Occipital lobe (tissue), 2 donors: ENCODE data around the gene MPPED1. TPM values are rescaled to one million over a fixed set of nuclear protein-coding genes. Genes with fewer than 3 reads are reported as not detected.

Experiments used
- DNase-seq: peaks from one replicate; lab custom pipeline; 2025; lab: John Stamatoyannopoulos, UW
- total RNA-seq: library from RNA; depleted of rRNA; stranded (reverse); fragments of >200 nt; gene quantifications from one replicate; pipeline ENCODE4 v1.2.3, GENCODE V29; 2014

The MPPED1 gene, protein sequence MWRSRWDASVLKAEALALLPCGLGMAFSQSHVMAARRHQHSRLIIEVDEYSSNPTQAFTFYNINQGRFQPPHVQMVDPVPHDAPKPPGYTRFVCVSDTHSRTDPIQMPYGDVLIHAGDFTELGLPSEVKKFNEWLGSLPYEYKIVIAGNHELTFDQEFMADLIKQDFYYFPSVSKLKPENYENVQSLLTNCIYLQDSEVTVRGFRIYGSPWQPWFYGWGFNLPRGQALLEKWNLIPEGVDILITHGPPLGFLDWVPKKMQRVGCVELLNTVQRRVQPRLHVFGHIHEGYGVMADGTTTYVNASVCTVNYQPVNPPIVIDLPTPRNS
- 455 TPM for total RNA-seq

- no peak for DNase-seq
These were observed at the start of gene MPPED1 for GRCh38 chr22:43411869-43412807. Gene MPPED1 (plus strand): TSS chr22:43412014. CDS start chr22:43424986, 12,972 bp downstream.

- DNase-seq: no peak
These were observed 48.3 kb upstream of the MPPED1 start for GRCh38 chr22:43363315-43364168.

- no peak for DNase-seq
These were observed 47.7 kb upstream of the MPPED1 start for GRCh38 chr22:43364169-43364435.

GRCh38 chr22:43365715-43366440 is 45.9 kb upstream of the MPPED1 start:
- DNase-seq: no peak

- DNase-seq: no peak
These were observed 41.8 kb upstream of the MPPED1 start for GRCh38 chr22:43370036-43370435.

DNA sequence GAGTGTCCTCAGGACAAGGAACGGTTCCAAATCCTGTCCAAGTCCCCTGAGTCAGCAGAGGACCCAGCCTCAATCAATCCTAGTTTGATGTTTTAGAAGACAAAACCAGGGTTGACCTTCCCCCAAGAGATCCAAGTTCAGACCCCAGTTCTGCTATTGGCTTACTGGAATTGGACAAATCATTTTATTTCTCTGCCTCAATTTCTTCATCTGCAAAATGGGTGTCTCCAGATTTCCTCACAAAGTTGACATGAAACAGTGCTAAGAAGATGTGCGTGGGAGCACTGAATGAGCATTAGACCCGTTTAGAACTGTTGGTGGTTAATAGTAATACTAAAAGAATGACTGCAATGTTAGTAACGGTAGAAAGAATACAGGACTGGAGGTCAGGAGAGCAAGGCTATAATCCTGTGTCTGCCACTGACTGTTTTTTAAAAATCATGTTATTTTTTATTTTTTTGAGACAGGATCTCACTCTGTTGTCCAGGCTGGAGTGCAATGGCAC is 35.8 kb upstream of the MPPED1 start:
- no peak for DNase-seq

DNA sequence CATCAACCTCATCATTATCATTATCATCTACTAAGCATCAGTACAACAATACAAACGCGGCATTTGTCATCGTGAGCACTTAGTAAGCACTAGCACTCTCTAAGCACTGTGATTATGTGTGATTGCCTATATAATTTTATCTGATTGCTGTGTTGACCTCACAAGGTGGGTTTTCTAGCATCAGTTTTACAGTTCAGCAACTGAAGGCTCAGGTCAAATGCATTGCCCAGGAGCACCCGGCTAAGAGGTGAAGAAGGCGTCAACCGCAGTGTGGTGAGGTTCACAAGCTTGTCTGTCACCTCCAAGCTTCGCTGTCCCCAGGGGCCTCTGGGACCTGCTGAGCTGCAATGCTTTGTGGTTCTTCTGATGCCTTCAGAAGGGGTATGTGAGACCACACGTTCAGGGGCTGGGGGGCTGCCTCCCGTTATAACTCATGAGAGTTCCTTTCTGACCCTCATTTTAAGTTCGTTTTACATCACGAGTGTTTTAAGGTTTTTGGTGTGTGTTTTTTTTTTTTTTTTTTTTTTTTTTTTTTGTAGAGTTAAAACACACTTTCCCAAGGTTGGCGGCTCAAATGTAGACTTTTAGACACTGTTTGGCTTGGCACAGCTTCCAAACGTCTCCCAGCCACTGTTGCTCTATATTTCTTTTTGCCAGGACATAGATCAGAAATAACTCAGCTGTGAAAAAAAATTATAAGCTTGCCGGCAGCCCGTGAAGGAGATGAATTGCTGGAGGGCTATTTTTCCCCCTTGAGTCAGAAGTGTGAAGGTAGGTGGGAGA is 34.9 kb upstream of the MPPED1 start:
- peak; percentile 19 for DNase-seq

GRCh38 chr22:43377548-43377895 is 34.3 kb upstream of the MPPED1 start:
- DNase-seq: no peak

- no peak for DNase-seq
These were observed 33.7 kb upstream of the MPPED1 start for GRCh38 chr22:43377896-43378704.

DNA sequence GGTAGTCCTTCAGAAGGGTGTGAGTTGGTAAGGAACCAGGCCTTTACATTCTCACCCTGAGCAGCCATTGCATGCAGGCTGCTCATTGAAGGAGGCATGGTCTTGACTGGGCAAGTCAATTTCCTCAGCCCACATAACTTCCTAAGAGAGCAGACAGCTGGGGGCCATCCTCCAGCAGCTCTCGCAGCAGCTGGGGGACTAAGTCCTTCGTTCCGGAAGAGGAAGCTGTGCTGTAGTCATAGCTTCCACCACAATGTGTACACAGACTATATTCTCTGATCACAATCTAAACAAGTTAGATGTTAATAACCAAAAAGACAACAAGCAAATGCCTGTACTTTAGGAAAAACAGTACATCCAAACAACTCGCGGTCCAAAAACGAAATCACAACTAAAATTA is 30.1 kb upstream of the MPPED1 start:
- no peak for DNase-seq

DNA sequence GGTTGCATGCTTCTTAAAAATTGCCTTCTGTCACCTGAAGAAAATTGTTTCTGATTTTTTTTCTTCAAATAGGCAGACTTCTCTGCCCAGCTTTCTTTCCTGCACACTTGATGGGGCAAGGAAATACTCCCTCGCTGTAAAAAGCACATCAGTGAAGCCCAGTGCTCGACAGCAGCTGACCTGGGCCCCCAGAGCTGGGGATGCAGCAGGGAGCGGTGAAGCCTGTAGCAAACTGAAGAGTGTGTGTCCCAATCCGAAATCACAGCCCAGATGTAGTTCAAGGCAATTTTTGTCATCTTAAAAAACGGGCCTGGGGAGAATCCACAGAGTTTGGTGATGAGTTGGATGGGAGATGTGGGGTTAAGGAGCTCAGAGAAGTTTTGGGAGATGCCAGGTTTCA is 27.0 kb upstream of the MPPED1 start:
- DNase-seq: no peak

DNA sequence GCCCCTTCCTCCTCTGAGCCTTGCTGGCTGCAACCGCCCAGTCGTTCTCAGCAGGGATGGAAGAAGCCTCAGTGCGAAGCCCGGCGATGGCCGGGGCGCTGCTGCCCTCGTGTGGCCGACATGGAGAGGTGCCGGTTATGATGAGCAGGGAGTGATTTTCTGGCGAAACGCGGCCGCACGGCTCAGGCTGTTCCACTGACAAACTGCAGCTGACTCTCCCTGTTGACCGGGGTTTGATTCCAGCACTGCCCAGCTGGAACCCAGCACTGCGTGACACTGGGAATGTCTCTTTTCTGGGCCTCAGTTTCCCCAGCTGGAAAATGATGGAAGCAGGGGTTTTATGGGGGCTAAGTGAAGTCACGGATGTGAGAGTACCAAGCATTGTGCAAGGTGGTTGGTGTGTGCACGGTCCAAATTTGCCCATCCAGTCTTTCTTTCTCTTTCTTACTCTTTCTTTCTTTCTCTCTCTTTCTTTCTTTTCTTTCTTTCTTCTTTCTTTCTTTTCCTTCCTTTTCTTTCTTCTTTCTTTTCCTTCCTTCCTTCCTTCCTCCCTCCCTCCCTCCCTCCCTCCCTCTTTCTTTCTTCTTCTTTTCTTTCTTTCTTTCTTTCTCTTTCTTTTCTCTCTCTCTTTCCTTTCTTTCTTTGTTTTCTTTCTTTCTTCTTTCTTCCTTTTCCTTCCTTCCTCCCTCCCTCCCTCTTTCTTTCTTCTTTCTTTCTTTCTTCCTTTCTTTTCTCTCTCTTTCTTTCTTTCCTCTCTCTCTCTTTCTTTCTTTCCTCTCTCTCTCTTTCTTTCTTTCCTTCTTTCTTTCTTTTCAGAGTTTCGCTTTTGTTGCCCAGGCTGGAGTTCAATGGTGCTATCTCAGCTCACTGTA is 25.8 kb upstream of the MPPED1 start:
- DNase-seq: peak; percentile 65

- no peak for DNase-seq
These were observed 24.0 kb upstream of the MPPED1 start for GRCh38 chr22:43387815-43388214.

GRCh38 chr22:43388420-43388851 is 23.4 kb upstream of the MPPED1 start:
- DNase-seq: peak; percentile 42

DNA sequence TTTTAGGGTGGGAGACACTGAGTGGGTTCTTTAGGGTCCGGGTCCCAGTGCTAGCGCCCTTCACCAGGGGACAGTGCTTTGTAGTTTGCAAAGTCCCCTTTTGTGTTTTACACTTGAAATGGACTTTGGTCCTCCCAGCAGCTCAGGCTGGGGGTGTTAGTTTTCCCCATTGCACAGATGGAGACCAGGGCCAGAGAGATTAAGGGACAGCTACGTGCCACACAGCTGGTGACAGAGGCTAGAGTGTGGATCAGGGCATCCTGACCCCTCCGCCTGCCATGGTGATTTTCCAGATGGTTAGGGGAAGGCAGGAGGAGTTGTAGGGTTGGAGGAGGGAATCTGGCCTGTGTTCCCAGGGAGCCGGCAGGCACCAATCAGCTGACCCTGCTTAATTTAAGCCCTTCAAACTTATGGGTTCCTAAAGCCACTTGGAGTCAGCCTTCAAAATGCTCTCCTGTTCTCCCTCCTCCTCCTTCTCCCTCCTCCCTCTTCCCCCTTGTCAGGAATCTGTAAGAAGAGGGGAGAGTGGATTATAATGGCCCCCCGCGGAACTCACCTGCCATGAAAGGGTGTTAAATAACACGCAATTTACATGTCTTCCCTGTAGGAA is 22.5 kb upstream of the MPPED1 start:
- no peak for DNase-seq

- DNase-seq: no peak
These were observed 21.6 kb upstream of the MPPED1 start for GRCh38 chr22:43390166-43390565.

GRCh38 chr22:43390872-43391271 is 20.9 kb upstream of the MPPED1 start:
- DNase-seq: no peak

- DNase-seq: no peak
These were observed 20.5 kb upstream of the MPPED1 start for GRCh38 chr22:43391306-43391705.
